ENCODE data around the gene RBPJ.
"Not testable (repeated sequence)": the region's sequence is repeated elsewhere in the genome, so short reads cannot be mapped to it uniquely, and the experiment has no call there.

The RBPJ gene

DNA sequence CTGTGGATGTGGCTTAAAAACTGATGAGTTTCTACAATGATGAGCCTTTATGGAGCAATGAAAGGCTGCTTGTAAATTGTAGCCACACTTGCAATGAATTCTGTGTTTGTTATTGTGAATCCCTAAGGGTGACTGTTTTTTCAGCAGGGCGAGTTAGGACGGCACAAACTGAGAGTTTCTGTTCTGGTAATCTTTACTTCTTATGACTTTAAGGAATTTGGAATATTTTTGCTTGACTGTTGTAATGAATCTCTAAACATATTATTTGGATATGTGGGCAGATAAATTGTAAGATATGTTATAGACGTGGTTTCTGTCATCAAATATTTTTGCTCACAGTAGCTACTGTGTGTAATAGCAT lies 22.2 kb downstream of the RBPJ start:
- no peak for DNase-seq

DNA sequence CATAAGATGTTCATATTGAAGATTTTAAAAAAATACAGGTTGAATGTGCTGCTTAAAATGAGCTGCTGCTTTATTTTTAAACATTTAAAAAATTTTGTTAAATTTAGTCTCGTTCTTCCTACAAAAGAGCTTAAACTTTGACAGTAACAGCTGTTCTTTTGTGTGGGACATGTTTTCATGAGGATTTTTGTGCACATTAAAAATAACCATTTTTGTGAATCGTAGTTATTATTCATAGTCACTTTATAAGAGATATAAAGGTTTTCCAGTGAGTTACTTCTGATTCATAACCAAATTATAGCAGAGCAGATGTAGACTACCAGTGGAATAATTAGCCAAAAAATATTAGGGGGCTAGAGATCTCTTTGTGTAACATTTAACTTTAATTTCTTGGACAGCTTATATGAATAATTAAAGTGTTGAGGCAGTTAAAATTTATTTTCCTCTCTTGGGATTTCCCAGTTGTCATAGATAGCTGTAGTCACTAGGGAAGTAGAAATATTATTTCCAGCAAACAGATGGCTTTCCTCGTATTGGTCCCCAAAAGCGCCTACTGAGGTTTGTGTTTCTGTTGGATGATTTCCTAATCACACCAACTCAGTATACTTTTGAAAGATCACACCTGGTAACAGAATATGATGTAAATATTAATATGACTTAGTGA lies 24.2 kb downstream of the RBPJ start:
- DNase-seq, result no peak

DNA sequence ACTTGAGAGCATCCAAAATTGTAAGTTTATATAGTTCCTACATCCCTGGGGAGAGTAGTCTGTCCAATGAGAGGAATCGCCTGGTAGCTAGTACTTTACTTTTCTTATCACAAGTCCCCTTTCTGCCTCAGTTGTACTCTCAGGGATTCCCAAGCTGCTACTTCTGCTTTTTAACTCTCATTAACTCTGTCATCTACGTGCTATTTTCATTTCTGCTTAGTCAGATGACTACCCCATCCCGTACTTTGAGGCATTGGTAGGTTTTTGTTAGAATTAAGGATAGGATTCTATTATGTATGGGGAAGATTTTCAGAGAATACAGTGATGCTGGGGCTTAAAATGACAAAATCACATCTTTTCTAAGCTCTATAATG lies 24.7 kb downstream of the RBPJ start:
- no peak for DNase-seq

DNA sequence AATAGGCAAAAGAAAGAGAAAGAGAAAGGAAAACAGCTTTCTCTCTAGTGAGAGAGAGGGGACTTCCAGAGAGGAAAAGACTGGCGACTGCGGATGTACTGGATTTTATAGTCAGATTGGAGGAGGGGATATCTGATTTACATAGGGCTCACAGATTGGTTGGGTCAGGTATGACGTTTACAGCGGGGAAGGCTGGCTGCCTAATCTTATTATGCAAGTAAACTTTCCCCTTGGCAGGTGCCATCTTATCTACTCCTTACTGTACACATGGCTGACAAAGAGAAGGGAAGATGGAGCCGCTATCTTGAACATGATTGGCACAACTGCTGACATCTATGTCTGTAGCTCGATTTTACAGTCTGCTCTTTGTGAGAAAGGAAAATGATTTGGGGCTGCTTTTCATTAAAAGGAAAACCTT lies 25.4 kb downstream of the RBPJ start:
- DNase-seq, result peak; percentile 19

DNA sequence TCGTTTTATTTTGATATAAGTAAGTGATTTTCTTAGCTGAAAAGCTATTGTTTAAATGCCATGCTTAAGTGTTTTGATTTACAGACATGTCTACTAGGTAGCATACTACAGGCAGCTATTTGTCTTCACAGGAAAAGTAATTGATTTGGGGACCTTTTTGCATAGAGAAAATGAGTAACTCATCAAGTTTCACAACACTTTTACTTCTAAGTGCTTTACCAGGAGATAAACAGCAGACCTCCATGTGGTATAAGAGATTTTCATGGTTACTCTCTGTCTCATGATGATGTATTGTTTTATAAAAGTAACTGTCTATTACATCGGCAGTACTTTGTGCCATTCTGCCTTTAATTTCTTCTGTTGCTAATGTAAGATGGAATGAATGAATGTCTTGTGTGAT lies 28.7 kb downstream of the RBPJ start:
- no peak for DNase-seq

DNA sequence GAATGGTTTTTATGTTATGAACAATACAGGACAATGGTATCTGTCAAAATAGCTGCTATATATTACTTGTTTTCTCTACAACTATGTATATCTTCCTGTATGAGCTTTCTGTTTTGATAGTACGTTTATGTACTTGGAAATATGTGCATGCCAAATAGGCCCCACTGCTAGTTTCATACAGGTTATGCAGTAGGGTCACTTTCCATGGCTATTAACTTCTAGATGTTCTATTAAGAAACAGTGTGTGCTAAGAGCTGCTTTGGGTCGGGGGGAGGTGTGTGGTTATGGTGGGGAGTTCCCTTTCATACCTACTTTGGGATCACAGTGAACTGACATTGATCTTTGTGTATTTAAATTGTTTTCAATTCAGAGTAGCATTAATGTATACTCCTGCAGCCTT lies 30.9 kb downstream of the RBPJ start:
- no peak for DNase-seq

DNA sequence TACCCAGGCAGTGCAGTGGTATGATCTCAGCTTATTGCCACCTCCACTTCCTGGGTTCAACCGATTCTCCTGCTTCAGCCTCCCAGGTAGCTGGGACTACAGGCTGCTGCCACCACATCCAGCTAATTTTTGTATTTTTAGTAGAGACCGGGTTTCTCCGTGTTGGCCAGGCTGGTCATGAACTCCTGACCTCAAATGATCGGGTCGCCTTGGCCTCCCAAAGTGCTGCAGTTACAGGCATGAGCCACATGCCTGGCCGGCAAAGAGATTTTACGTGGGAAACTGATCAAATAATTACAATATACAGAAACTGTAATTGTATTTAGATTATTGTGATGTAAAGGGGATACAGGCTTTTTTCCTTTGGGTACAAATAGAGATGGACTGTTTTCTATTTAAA lies 33.7 kb downstream of the RBPJ start:
- no peak for DNase-seq

DNA sequence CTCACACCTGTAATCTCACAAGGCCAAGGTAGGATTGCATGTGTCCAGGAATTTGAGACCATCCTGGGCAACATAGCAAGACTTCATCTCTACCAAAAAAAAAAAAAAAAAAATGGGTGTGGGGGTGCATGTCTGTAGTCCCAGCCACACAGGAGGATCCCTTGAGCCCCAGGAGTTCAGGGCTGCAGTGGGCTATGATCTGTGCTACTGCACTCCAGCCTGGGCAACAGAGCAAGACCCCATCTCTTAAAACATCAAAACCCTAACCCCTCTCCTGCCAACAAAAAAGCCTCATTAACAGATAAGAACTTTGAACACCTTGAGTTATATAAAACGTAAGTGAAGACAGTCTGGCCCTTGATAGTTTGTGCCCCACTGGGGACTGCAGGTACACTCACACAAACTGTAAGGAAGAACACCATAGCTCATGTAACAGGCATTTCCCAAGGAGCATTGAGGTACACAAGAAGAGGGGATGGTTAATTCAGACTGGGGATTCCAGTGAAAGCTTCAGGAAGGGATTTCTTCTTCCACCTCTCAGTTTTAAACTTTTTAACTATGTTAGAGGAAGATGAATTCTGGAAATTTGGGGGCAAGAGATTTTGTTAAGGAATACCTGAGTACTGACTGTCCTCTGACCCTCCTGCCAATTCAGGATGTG lies 34.7 kb downstream of the RBPJ start:
- DNase-seq, result no peak

DNA sequence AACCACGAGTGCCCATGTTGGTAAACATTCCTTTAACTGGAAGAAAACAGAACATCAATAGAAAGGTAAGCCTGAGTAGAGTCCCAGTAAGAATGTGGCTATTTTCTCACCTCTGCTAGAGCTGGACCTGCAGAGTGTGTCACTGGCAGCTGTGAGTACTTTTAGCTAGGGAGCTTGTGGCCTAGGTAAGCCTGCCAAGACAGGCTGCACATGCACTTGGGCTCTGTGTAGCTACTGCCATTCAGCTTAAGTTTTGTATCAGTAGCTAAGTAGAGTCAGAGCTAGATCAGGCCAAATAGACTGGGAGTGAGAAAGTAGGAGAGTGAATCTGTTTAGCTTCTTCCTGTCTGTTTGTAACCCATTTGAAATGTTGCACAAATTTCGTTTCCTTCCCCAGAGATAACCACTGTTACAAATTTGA lies 35.3 kb downstream of the RBPJ start:
- no peak for DNase-seq

DNA sequence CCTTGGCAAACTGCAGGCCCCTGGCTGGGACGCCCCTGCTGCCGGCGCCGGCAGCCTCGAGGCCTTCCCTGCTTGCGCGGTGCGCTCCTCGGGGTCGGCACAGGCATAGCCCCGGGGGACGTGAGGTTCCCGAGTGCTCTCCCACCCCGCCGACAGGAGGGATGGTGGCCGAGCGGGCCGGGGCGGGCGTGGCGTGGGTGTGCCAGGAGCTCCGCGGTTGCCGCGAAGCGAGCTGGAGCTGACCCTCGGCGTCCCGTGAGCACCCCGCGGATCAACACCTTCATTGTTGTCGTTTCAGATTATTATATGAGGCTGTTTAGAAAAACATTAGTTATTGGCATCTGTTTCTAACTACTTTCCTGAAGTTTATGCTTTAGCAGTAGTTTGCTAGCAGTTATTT lies 38.7 kb downstream of the RBPJ start:
- DNase-seq, result not testable (repeated sequence)

DNA sequence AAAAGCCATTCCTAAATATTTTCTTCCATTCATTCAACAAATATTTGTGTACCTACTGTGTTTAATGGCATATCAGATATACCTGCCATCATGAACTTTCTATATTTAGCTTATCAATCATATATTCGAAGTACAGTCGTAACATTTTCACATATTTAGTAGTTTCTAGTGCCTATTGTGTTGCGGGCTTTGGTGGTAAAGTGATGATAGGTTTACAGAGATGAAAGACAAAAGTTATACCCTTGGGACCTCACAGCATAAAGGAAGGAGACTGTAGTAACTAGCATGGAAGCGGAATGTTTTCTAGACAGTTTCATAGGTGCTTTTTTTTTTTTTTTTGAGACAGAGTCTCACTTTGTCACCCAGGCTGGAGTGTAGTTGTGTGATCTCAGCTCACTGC lies 39.5 kb downstream of the RBPJ start:
- DNase-seq, result no peak

DNA sequence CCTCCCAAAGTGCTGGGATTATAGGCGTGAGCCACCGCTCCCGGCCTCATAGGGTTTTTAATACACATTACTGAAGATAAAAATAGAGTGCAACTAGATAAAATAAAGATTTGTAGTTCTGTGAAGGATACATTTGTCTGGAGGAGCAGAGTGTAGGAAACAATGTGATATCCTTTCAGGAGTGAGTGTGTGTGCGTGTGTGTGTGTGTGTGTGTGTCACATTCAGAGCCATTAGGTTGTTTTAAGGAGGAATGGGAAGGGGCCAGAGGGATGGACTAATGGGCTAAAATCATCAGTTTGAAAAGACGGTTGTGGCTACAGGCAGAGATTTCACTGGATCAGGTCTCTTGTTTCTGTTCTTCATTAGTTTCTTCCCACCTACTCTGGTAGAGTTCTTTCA lies 40.0 kb downstream of the RBPJ start:
- no peak for DNase-seq

DNA sequence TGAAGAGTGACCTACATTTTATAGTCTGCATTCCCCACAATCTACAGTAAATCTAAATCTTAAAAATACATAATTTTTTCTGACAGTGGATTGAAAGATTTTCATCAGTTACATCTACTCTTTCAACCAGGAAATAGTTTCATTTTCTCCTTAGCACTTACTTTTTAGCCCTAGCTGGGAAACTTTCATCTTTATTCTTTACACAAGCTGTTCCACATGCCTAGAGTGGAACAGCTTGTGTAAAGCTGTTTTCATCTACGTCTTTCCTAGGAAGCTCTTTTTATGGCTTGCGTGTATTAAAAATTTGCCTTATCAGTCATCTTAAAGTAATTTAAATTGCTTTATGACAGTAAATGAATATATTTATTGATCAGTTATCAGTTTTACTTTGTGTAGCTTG lies 40.5 kb downstream of the RBPJ start:
- no peak for DNase-seq

DNA sequence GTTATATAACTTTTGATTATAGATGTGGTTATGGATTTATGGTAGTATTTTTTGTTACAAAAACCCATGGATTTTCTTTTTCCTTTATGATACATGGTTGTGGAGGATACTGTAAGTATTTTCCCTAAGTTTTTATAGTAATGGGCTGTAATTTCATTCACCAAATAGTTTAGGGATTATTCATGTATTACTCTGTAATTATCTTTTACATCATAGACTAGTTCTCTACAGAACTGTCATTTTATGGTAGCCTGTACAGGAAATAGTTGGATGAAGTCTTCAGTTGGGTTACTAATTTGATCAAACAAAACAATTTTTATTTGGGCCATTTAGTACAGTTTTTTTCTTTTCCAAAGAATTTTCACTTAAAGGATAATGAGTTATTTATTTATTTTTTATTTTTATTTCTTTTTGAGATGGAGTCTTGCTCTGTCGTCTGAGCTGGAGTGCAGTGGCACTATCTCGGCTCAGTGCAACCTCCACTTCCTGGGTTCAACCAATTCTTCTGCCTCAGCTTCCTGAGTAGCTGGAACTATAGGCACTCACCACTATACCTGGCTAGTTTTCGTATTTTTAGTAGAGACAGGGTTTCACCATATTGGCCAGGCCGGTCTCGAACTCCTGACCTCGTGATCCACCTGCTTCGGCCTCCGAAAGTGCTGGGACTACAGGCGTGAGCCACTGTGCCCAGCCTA lies 42.1 kb downstream of the RBPJ start:
- DNase-seq, result no peak

DNA sequence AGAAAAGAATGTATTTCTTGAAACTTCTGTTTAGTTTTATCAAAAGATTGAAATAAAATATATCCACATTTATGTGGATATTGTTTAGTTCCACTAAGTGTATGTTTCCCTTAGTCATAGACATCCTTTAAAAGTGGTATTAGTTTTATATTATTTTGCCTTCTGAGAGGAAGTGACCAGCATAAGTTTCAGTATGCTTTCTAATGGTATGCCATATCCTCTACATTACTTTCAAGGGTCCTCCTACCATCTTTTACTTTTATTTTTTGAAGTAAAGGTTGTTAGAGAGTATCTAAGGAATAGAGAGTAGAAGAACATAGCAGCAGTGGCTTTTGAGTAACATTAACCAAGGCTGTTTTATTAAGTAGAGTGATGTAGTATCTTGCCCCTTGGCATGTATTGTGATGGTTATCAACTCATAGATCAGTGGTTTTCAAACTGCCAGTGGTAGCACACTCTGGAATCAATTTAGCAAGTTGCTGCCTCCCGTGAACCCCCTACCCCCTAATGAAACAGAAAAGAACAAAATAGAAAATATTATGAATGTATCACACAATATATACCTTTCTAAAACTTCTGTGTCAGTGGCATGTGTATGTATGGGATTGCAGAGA lies 44.8 kb downstream of the RBPJ start:
- DNase-seq, result no peak

DNA sequence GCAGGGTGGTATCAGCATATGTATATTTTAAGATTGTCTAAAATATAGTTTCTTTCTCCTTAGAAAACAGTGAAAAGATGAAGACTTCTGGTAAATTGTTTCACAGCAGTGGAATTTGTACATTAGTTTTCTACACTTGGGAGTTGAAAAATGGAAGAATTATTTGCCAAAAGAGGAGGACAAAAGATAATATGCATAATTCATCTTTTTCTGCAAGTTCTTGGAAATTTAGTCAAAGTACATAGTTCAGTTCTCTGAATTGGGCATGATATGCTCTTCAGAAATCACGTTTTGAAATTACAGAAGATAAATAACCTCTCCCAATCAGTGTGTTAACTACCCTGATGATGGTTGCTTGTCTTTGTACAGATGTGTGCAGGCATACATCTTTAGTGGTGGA lies 47.0 kb downstream of the RBPJ start:
- no peak for DNase-seq

DNA sequence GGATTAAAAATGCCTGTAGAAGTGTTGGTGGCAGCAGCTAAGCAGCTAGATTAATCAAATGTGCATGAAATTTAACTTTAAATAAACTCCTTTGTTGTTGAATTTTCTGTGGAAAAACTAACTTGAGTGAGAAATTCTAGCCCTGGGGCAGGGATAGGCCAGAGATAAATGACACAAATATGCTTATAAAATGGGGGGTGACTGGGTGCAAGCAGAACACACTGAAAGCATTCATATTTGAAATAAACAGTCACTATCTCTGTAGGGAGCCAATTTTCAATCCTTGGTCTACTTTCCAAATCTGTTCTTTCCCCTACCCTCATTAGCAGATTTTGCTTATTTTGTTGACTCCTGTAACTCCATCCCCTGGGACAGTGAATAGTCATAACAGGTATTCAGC lies 47.9 kb downstream of the RBPJ start:
- no peak for DNase-seq

DNA sequence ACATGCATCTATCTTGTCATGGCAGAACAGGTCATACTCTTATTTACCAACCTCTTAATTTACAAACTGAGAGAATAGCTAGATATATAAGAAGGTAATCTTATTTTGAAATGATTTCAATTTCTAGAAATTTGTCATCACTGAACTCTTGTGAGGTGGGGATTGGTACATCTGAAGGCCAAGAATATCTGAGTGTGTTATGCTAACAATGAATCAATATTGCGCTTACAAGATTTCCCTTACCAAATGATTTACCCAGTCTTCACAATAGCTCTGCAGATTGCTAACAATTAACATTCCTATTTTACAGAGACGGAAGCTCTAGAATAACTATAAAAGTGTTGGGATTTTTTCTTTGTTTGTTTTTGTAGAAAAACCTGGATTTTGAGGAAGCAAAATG lies 48.3 kb downstream of the RBPJ start:
- no peak for DNase-seq

DNA sequence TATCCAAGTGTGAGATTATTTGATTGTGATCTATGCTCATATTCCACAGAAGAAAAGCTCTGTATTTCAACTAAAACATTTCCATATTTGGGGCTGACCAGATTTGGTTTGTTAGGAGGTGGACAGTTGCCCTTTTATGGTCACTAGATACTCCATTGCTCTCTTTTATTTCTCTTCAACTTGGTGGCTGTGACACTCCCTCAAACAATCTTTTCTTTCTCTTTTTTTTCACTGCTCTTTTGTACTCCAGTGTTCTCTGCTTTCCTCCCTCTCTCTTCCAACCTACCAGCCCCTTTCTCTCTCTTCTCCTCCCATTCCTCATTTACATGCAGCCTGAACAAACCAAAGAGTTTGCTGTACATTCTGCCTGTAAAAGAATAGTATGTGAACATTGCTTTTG lies 48.8 kb downstream of the RBPJ start:
- DNase-seq, result no peak

DNA sequence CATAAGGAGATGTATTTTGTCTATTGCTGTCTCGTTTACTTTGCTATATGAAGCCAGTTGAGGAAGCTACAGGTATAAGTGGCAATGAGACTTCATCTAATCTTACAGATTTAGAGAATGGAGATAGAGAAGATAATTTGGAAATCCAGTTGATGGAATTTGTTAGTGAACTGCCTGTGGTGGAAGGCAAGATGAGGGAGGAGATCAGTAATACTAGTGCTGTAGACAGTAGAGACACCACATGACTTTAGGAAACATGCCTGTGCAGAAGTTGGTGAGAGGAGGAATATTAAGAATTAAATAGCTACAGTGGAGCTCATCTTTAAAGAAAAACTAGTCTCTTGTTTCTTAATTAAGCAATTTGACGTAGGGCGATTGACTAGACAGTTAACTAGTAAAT lies 51.3 kb downstream of the RBPJ start:
- DNase-seq, result no peak

DNA sequence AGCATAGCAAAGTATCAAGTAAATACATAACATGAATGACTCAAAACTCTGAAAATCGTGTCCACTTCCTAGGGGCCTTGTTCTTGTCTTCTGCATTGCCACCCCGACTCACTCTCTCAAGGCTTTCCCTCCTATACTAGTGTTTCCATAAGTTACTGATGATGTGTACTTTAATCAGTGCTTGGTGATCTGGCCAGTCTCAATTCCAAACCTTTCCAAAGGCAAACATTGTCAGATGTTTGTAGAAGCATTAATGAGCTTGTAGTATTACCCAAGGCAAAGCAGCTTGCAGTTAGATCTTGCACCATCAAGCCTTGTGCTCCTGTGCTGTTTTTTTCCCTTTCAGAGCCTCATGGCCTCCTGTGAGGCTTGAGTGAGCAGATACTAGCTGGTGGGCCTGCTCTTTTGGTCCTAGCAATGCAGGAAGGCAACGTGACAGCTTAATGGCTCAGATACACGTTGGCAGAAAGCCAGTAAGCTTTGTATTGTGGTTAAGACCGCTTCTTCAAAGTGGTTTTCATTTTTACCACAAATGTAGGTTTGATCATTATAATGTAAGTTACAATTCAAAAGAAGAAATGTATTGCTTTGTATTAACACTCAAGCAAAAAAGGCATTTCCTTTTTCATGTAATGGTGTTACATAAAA lies 51.8 kb downstream of the RBPJ start:
- peak; percentile 84 for DNase-seq

DNA sequence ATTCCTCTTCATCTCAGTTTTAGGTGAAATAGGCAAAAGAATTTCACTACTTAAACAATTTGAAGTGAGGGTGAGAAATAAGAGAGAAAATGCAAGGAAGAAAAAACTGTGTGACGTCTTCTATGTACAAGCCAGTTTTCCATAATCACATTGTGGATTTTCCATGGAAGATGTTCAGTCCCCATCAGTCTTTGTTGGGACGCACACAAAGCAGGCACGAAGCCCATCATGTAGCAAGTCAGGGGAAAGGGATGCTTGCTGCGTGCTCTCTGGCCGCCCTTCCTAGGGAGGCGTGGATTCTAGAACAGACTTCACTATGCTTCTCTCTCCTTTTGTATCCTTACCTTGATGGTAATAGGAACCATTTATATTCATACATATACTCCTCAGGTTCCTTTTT lies 54.7 kb downstream of the RBPJ start:
- DNase-seq, result no peak
